CD4-positive, alpha-beta T cell treated with Interleukin-17A for 4 hours (primary cell): ENCODE results near the gene TRAPPC1.
A peak's percentile ranks its signal among the peaks of the same experiment; 100 is the strongest.

Experiments
- DNase-seq: peaks from one replicate; pipeline ENCODE4 v3.0.0-alpha.2; 2020; ENCODE audit warnings: mixed read lengths

Gene TRAPPC1

DNA sequence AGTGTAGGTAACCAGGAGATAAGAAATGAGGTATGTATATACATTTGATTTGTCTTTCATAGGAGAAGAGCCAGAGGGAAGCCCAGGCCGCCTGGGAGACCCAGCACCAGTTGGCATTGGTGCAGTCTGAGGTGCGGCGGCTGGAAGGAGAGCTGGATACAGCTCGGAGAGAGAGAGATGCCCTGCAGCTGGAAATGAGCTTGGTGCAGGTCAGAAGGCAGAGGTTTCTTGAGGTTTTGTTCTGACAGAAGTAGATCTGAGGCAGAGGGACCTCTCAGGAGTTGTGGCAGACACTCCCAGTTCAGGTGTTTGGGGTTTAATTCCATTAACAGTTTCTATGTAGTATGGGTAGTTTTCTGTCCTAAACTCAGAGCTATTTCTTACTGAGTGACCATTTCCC is 8.3 kb upstream of the TRAPPC1 start:
- no peak for DNase-seq

DNA sequence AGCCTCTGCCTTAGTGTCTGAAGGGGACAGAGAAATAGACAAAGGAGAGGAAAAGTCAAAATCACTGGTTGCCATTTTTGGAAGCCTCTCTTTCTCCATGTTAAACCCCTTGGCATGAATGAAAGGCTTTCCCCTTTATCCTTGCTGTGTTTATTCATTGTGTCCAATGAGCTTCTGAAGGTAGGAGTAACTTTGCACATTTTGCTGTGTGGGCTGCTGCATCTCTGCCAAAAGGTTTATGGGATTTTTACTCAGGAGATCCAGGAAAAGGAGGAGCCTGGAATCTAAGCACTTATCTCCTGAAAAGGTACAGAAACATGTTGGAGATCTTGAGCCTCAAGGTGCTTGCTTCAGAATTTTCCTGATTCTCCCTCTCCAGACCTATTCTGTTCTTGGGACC is 4.1 kb upstream of the TRAPPC1 start:
- DNase-seq = no peak

GRCh38 chr17:7932949-7933348 is 1.2 kb upstream of the TRAPPC1 start:
- peak; percentile 27 for DNase-seq

- DNase-seq = peak; percentile 41
These were observed 741 bp upstream of the TRAPPC1 start for GRCh38 chr17:7932483-7932891.

DNA sequence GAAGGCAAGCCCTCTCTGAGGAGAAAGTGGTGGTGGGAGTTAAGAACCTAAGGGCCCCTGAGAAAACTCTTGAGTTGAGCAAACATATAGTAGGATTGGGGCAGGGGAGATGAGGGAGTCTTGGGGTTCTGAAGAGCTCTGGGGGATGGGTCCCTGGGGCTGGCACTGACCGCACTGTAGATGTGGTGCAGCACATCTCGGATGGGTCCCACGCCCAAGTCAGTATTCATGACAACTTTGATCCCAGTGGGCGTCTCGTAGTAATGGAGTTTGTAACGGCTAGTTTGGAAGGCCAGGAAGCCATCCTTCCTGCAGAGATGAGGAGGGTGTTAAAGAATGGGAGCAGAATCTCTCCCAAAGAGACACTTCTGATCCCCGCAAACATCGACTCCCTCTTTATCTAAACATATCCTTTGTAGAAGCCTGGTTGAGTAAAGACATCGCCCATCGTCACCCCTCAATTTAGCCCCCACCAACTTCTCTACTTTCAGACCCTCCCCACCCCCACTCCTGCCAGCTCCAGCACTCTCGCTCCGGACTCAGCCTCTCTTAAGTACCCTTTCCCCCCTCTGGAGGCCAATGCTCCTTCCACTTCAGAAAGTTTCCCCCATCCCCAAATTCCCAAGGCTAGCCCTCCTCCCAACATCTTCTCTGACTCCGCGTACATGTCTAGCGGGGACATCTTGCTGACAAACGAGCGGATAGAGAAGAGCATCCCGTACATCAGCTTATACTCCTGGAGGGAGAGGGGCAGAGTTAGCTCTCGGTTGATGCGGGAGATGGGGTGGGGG is 710 bp downstream of the TRAPPC1 start:
- no peak for DNase-seq

DNA sequence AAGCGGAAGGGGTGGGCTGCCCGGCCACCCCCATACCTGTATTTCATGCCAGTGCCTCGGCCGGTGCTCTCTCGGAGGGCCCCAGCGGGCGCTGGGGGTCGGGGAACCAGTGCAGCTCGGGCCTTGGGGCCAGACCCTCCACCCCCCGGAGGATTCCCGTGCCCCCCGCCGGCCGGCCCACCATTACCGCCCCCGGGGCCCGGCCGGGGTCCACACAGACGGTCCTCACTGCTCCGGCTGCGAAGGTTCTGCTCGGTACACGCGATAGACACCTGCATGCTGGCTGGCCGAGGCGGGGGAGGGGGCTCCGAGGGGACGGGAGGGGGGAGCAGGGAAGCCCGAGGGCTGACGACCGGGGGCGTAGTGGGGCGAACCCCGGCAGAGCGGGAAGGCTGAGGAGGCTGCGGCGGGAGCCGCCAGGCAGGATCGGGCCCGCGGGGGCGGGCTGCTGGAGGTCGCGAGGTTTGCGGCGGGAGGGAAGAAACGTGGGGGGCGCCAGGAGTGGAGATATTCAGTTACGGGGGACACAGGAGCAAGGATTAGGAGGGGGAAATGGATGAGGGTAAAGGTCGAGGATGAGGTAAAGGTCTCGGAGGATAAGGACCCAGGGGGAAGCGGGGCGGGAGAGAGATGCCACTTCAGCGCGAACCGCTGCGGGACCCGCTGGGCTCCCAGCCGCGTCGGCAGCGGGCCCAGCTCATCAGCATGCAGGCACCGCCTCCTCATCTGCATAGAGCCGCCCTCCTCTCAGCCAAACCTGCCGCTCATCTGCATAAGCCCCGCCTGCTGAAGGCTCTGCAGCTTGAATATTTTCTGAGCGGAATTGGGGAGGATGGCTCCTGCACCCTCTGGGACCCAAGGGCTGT is 2.4 kb downstream of the TRAPPC1 start, which contains the start of gene KCNAB3:
Gene KCNAB3 (minus strand): TSS at position 699 of the 866 bp plus-strand sequence. CDS start 421 bp downstream, at position 278.
- peak; percentile 65 for DNase-seq

- no peak for DNase-seq
These were observed 4.2 kb downstream of the TRAPPC1 start for GRCh38 chr17:7927596-7927995.

DNA sequence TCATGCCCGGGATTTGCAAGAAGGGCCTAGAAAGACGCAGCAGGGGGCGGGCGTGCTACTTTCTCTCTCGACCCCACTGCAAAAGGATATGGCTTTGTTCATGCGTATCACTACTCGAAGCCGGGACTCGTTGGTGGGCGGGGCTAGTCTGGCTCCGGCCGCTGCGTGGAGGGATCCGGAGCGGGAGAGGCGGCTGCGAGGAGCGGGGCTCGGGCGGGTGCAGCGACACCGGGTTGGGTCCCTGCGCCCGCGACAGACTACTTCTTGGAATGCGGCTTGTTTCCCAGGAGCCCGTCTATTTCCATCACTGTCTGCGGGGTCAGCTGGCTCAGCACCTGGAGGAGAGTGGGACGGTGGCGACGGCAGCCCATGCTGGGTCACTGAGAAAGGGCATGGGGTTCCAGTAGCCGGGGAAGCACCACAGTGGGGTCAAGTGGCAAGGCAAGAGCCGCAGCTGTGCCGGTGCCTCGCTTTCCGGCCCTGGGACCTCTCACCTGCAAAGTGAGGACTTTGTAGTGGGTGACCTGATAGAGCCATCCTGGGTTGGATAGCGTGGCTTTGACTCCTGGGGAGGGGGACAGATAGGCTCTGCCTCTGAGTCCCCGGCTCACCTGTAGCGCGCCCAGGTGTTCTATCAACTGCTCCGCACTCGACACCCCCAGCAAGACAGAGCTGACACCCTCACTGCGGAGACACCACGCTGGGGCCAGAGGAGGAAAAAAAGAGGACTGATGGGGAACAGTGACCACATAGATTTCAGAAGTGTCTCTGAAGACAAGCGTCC is 8.7 kb downstream of the TRAPPC1 start:
- DNase-seq = peak; percentile 90

DNA sequence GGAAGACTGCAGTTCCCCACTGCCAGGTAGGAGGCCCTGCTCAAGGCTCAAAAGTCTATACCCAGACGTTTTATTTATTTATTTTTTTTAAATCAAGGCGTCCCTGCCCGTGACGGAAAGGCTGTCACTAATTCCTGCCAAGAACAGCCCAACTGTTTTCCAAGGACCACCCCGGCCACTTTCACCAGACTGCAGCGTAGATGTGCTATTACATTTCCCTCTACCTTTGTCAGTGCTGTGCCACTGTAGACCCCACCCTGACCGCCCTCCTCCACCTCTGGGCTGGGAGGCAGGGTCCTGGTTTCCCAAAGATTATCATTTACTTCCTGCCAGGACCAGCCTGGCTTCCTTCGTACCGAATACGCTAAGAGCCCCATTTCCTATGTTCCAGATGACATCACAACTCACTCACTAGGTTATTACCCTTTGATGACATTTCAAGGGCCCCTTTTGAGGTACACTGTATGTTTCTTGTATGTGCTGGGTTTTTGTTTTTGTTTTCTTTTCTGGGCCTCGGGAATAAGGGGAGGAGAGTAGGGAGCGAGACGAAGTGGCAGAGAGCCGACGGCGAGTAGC is 9.4 kb downstream of the TRAPPC1 start:
- DNase-seq = no peak

- peak; percentile 25 for DNase-seq
These were observed 14.9 kb downstream of the TRAPPC1 start for GRCh38 chr17:7916808-7917207.

DNA sequence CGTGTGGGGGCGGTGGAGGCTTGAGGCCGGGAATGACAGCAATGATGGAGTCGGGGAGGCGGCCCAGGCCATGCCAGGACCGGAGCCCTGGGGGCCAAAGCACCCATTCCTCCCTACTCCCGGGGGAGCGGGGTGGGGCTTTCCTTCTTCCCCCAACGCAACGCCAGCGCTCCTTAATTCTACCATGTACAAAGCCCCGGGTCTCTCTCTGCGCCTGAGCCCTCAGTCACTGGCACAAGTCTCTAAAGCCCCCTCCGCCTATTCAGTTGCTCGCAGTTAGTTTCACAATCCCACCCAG is 15.4 kb downstream of the TRAPPC1 start:
- no peak for DNase-seq

DNA sequence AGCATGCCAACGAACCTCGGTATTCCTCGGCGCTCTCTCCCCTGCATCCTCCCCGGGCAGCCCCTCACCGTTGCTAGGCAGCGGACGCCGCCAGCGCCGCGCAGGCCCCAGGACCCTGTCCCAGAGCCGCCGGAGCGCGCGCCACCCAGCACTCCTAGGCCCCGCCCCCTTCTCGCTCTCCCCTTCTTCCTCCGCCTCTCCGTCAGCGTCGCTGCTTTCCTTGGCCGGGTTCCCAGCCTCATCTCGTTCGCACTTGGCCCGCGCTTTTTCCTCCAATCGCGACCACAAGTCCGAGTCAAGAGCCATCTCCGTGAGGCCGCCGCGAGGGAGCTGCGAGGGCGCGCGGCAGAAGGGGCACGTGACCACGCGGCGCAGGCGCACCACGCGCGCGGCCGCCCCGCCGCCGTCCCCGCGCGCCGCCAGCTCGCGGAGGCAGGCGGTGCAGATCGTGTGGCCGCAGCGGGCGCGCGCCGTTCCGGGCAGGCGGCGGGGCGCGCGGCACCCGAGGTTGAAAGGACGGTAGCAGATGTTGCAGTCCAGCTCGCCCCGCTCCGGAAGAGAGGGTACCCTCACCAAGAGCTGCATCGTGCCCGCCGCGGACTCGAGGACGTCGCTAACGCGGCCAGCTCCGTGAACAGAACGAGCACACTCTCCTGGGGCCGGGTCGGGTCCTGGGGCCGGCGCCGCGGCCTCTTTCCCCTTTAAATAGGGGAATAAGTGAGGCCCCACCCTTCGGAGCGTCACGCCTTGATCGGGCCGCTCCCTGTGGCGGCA is 15.9 kb downstream of the TRAPPC1 start, which contains the start of gene RNF227:
Gene RNF227 (minus strand): TSS at position 679 of the 774 bp plus-strand sequence. CDS start 94 bp downstream, at position 585.
- peak; percentile 87 for DNase-seq

GRCh38 chr17:7915179-7915610 is 16.6 kb downstream of the TRAPPC1 start:
- DNase-seq = no peak

DNA sequence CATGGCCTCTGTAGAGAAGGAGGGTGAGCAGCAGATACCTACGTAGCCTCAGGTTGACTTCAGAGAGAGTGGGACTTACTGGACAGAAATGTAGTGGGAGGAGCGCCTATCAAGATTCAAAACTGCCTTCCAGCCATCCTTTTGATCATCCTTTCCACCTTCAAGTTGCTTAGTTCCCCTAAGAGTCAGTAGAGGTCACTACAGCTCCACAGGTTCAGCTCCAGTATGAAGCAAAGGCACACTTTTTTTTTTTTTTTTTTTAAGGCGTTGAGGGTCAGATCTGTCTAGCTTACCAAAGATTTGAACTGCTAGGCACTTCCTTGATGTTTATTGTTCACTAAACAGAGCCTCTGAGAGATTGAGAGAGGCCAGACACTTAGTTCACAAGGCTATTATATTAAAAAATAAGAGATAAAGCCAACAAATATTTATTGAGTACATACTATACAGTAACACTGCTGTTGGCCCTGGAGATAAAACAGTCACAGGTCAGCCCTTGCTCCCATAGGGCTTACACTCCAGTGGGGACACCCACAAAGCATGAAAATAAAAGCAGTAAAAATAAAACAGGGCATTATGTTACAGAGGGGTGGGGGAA is 18.7 kb downstream of the TRAPPC1 start:
- DNase-seq = peak; percentile 55

DNA sequence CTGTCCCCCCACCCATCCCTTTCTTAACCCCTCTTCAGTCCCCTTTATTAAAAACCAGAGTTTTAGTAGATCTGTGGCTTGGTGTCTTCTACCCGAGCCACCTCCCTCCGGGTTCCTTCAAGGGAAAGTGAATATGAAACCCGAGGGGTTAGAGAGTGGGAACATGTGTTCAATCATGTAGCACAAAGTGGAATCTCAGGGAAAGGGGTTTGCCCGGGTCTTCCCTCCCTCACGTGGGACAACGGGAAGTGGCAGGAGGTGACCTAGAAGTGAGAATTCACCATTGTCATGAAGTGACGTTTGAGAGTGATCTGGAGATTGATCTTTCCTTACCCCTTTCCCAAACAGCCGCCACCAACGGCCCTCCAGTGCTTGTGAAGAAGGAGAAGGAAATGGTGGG is 20.6 kb downstream of the TRAPPC1 start:
- DNase-seq = no peak

DNA sequence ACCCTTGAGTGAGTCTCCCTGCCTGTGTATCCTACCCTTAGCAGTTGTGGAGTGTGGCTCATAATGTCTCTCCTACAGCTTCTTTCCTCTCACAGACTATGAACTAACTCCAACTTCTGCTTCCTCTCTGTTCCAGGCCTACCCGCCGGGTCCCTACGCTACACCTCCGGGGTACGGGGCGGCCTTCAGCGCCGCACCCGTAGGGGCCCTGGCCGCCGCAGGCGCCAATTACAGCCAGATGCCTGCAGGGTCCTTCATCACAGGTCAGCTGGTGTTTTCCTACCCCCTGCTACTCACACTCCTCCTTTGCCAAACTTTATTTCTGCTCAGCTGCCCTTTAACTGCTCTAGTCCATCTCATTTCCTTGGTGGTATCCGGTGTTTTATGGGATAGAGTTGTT is 21.0 kb downstream of the TRAPPC1 start:
- DNase-seq = no peak

- DNase-seq = no peak
These were observed 21.5 kb downstream of the TRAPPC1 start for GRCh38 chr17:7910281-7910680.

GRCh38 chr17:7909089-7909488 is 22.7 kb downstream of the TRAPPC1 start:
- no peak for DNase-seq

- DNase-seq = no peak
These were observed 28.3 kb downstream of the TRAPPC1 start for GRCh38 chr17:7903154-7904103.

DNA sequence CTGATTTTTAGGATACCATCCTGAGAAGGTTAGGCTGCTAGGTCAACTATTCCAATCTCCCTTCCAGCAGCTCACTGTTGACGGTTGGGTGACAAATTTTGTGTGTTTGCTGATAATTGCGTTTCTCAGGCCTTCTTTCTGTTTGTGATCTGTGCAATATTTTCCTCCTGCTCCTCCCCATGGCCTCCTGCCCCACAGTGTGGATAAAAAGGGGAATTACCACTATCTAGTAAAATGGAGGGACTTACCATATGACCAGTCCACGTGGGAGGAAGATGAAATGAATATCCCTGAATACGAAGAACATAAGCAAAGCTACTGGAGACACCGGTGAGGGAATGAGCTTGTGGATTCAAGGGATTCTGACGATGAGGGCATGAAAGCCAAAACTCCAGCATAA is 34.0 kb downstream of the TRAPPC1 start:
- DNase-seq = no peak
